A549 (cell line): Measurements from ENCODE around the gene TUBB8B.
"Not testable (repeated sequence)": the region's sequence is repeated elsewhere in the genome, so short reads cannot be mapped to it uniquely, and the experiment has no call there.

Experiments
- CTCF ChIP-seq: fragments of >200 bp; sonication (Bioruptor Twin); formaldehyde crosslinking; IDR thresholded peaks from 3 replicates; pipeline ENCODE4 v1.5.1; 2016
- EP300 ChIP-seq, 2 experiments: fragments of >200 bp; sonication (Bioruptor Twin); formaldehyde crosslinking; IDR thresholded peaks; 2 replicates in 1 of 2; 3 replicates in 1 of 2; pipeline ENCODE4 v1.6.1; 2016 to 2017

GRCh38 chr18:49176-49665, at the start of gene TUBB8B:
- not testable (repeated sequence) for TF ChIP-seq EP300 (IDR thresholded peaks at IDR 0.05); CTCF
